Measurements from ENCODE around the gene SHOX. TPM values are rescaled to one million over a fixed set of nuclear protein-coding genes. Genes with fewer than 3 reads are reported as not detected.
"Not testable (repeated sequence)": the region's sequence is repeated elsewhere in the genome, so short reads cannot be mapped to it uniquely, and the experiment has no call there.

SHOX gene
- total RNA-seq, 1 donor from 2014 or later = not detected

DNA sequence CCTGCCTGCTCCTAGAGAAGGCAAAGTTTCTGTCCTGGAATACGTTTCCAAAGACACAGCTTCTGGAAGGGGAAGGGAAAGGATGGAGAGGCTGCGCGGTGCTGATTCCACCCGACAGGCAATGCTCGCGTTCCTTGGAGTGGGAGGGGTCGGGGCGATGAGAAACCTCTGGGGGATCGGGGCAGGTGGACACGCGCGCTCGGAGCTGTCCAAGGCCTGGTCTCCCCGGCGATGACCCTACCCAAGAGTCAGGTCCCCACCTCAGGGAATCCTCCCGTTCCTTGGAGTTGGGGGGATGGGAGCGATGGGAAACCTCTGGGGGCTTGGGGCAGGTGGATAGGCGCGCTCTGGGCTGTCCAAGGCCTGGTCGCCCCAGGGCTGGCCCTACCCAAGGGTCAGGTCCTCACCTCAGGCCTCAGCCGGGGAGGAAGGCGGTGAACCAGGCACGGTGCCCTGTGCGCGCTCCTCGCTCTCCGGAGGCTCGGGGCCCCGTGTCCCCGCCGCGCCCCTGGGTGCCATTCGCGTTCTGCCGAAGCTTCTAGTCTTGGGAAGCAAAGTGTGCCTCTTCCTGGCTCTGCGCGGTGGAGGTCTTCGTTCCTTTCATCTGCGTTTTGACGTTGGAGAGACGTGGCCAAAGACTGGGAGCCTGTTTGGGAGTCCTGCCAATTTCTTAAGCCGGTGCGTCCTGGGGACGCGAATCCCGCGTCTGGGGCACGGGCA, 10.6 kb upstream of the SHOX start:
- TF ChIP-seq, protein P1, sequence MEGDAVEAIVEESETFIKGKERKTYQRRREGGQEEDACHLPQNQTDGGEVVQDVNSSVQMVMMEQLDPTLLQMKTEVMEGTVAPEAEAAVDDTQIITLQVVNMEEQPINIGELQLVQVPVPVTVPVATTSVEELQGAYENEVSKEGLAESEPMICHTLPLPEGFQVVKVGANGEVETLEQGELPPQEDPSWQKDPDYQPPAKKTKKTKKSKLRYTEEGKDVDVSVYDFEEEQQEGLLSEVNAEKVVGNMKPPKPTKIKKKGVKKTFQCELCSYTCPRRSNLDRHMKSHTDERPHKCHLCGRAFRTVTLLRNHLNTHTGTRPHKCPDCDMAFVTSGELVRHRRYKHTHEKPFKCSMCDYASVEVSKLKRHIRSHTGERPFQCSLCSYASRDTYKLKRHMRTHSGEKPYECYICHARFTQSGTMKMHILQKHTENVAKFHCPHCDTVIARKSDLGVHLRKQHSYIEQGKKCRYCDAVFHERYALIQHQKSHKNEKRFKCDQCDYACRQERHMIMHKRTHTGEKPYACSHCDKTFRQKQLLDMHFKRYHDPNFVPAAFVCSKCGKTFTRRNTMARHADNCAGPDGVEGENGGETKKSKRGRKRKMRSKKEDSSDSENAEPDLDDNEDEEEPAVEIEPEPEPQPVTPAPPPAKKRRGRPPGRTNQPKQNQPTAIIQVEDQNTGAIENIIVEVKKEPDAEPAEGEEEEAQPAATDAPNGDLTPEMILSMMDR (conservative IDR thresholded peaks at IDR 0.05) = no peak

DNA sequence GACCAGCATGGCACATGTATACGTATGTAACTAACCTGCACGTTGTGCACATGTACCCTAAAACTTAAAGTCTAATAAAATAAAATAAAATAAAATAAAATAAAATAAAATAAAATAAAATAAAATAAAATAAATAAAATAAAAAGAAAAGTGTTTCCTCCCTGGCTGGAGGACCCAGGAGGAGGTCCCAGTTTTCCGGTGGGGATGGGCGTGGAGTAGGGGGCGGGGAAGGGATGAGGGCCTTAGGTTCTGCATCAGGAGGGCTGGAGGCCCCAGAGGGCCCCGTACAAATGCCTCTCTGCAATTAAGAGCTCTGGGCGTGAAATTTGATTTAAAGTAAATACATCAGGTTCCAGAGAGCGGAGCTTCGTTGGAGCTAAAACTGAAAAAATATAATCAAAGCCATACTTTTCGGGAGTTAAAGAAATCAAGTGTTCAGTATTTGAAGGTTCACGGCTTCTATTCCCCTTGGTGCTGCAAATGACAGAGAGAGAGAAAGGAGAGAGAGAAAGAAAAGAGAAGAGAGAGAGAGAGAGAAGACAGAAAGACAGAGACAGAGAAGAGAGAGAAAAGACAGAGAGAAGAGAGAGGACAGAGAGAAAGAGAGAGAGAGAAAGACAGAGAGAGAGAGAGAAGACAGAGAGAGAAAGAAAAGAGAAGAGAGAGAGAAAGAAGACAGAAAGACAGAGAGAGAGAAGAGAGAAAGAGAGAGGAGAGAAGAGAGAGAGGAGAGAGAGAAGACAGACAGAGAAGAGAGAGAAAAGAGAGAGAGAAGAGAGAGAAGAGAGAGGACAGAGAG, 8.7 kb upstream of the SHOX start:
- H3K27ac Mint-ChIP-seq = no peak overlapping the region
- DNase-seq (ENCODE audit: extremely low spot score, unreplicated experiment) = no peak
- H3K4me3 Mint-ChIP-seq = no peak overlapping the region
- H3K36me3 Mint-ChIP-seq = no peaks in the 10 kb centered on the region
- peaks cover 6% of the 10 kb centered on the region for H3K4me1 Mint-ChIP-seq (ENCODE audit: unreplicated experiment)
- TF ChIP-seq, protein P1 (conservative IDR thresholded peaks at IDR 0.05) = no peak
- H3K9me3 Mint-ChIP-seq = no peaks in the 10 kb centered on the region
- H3K27me3 Mint-ChIP-seq = peaks cover 88% of the 10 kb centered on the region

More for the DNA sequence above, 10.6 kb upstream of the SHOX start:
- Mint-ChIP-seq H3K9me3 (no peaks in the 10 kb centered on the region), H3K36me3 (no peaks in the 10 kb centered on the region), H3K4me1 (ENCODE audit: unreplicated experiment) (peaks cover 4% of the 10 kb centered on the region), H3K4me3 (no peak overlapping the region), H3K27ac (no peak overlapping the region), H3K27me3 (peaks cover 86% of the 10 kb centered on the region)
- no peak for DNase-seq (ENCODE audit: extremely low spot score, unreplicated experiment)

DNA sequence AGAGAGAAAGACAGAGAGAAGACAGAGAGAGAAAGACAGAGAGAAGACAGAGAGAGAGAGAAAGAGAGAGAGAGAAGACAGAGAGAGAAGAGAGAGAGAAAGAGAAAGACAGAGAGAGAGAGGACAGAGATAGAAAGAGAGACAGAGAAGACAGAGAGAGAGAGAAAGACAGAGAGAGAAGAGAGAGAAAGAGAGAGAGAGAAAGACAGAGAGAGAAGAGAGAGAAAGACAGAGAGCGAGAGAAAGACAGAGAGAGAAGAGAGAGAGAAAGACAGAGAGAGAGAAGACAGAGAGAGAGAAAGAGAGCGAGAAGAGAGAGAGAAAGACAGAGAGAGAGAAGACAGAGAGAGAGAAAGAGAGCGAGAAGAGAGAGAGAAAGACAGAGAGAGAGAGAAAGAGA, 7.8 kb upstream of the SHOX start:
- H3K4me3 Mint-ChIP-seq; H3K9me3 Mint-ChIP-seq; H3K27ac Mint-ChIP-seq; H3K36me3 Mint-ChIP-seq; DNase-seq (ENCODE audit: extremely low spot score, unreplicated experiment): not testable (repeated sequence)
- Mint-ChIP-seq H3K4me1 (ENCODE audit: unreplicated experiment) (peaks cover 12% of the 10 kb centered on the region), H3K27me3 (peaks cover 88% of the 10 kb centered on the region)

DNA sequence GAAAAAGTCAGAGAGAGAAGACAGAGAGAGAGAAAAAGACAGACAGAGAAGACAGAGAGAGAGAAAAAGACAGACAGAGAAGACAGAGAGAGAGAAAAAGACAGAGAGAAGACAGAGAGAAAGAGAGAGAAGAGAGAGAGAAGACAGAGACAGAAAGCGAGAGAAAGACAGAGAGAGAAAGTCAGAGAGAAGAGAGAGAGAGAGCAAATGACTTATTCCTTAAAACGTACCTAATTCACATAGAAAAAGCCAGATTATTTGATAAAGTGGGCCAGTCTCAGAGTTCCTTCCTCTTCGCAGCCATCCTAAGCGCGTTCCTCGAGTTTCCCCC, 7.4 kb upstream of the SHOX start:
- H3K4me3 Mint-ChIP-seq = no peak overlapping the region
- no peaks in the 10 kb centered on the region for H3K36me3 Mint-ChIP-seq
- no peak overlapping the region for H3K27ac Mint-ChIP-seq
- H3K27me3 Mint-ChIP-seq = peaks cover 88% of the 10 kb centered on the region
- TF ChIP-seq, protein P1 (conservative IDR thresholded peaks at IDR 0.05) = no peak
- DNase-seq (ENCODE audit: extremely low spot score, unreplicated experiment) = no peak
- H3K4me1 Mint-ChIP-seq (ENCODE audit: unreplicated experiment) = peaks cover 12% of the 10 kb centered on the region
- H3K9me3 Mint-ChIP-seq = no peaks in the 10 kb centered on the region

DNA sequence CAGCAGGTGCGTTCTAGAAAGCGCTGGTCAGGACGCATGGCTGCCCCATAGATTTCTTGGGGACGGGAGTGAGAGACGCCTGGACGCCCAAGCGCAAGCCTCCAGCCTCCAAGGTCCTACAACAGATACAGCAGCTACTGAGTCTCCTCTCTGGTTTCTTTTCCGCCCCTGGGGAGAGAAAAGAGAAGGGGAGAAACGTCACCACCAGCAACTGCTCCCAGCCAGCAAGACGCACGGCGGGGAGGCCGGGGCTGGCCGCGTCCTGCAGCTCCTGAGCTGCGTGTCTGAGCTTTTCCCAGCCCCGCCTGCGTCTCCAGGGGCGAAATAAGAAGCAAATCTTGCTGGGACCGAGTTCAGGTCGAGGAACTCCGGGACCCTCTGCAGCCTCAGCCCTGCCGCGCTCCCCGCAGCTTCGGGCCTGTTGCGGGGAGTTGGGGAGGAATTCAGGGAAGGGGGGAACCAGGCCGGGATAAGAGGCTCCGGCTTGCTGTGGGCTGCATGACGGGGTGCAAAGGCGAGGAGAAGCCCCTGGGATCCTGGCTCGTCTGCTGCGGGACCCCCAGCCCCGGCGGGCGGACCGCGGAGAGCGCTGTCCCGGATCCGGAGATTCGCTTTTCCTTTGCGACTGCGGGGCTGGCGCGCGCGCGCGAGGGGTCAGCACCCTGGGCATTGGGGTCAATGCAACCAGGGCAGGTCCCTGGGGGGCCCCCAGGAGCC, 6.8 kb upstream of the SHOX start:
- Mint-ChIP-seq H3K36me3 (no peaks in the 10 kb centered on the region), H3K27ac (no peak overlapping the region), H3K9me3 (no peaks in the 10 kb centered on the region), H3K27me3 (peaks cover 84% of the 10 kb centered on the region), H3K4me3 (no peak overlapping the region), H3K4me1 (ENCODE audit: unreplicated experiment) (peaks cover 12% of the 10 kb centered on the region)
- no peak for DNase-seq (ENCODE audit: extremely low spot score, unreplicated experiment)
- TF ChIP-seq, protein P1 (conservative IDR thresholded peaks at IDR 0.05) = no peak
